ENCODE measurements around the gene ARL17B.
"Not testable (repeated sequence)": the region's sequence is repeated elsewhere in the genome, so short reads cannot be mapped to it uniquely, and the experiment has no call there.

ARL17B gene

GRCh38 chr17:46266656-46267544, 94.7 kb downstream of the ARL17B start:
- peak; percentile 97 for DNase-seq (ENCODE audit: low spot score)
- TF ChIP-seq CTCF (IDR thresholded peaks at IDR 0.05; ENCODE audit: extremely low read depth, missing control alignments) = no peak

GRCh38 chr17:46266063-46266655, 95.4 kb downstream of the ARL17B start:
- peak; percentile 54 for DNase-seq (ENCODE audit: low spot score)

GRCh38 chr17:46264456-46265198, 96.9 kb downstream of the ARL17B start:
- peak; percentile 45 for DNase-seq (ENCODE audit: low spot score)
- TF ChIP-seq CTCF (IDR thresholded peaks at IDR 0.05; ENCODE audit: extremely low read depth, missing control alignments) = no peak

GRCh38 chr17:46262271-46262670, 99.3 kb downstream of the ARL17B start:
- no peak for TF ChIP-seq CTCF (IDR thresholded peaks at IDR 0.05; ENCODE audit: extremely low read depth, missing control alignments)
- DNase-seq (ENCODE audit: low spot score) = no peak

GRCh38 chr17:46259845-46260661, 101.5 kb downstream of the ARL17B start:
- not testable (repeated sequence) for DNase-seq (ENCODE audit: low spot score)

- not testable (repeated sequence) for DNase-seq (ENCODE audit: low spot score)
Observed at GRCh38 chr17:46256369-46256768, 105.2 kb downstream of the ARL17B start.

- not testable (repeated sequence) for DNase-seq (ENCODE audit: low spot score)
Observed at GRCh38 chr17:46254215-46254614, 107.4 kb downstream of the ARL17B start.

GRCh38 chr17:46253722-46254121, 107.8 kb downstream of the ARL17B start:
- DNase-seq (ENCODE audit: low spot score) = peak; percentile 86
- TF ChIP-seq CTCF (IDR thresholded peaks at IDR 0.05; ENCODE audit: extremely low read depth, missing control alignments) = peak; percentile 70

GRCh38 chr17:46252804-46253203, 108.8 kb downstream of the ARL17B start:
- DNase-seq (ENCODE audit: low spot score) = not testable (repeated sequence)

GRCh38 chr17:46249153-46249552, 112.4 kb downstream of the ARL17B start:
- DNase-seq (ENCODE audit: low spot score) = not testable (repeated sequence)

- not testable (repeated sequence) for DNase-seq (ENCODE audit: low spot score)
Observed at GRCh38 chr17:46244949-46245768, 116.4 kb downstream of the ARL17B start.

- not testable (repeated sequence) for DNase-seq (ENCODE audit: low spot score)
Observed at GRCh38 chr17:46244339-46244913, 117.1 kb downstream of the ARL17B start.

GRCh38 chr17:46243928-46244327, 117.6 kb downstream of the ARL17B start:
- not testable (repeated sequence) for DNase-seq (ENCODE audit: low spot score)
